ENCODE results near the gene AATF. TPM values are rescaled to one million over a fixed set of nuclear protein-coding genes. Genes with fewer than 3 reads are reported as not detected.

The AATF gene
- total RNA-seq, 1 donor from 2014 or later, result 86.1 TPM

DNA sequence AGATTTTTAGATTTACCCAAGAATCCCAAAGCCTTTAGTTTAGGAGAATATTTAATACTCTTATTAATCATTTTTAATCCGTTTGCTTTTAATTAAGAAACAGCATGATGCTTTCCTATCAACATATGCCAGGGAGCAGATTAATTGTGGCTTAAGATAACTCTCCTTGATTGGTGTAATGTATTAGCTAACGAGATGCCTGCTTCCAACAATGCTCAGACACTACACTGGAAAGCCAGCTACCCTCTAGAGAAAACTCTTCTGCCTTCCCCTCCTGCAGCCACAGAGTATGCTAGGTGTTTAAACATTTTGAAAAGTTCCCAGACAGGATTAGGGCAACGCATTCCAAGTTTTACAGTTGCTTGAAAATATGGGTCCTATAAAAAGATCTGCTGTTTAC, 142.2 kb downstream of the AATF start:
- Mint-ChIP-seq H3K36me3 (ENCODE audit: low read depth) (peaks cover 56% of the 10 kb centered on the region), H3K27me3 (no peaks in the 10 kb centered on the region), H3K4me1 (peaks cover 11% of the 10 kb centered on the region), H3K4me3 (no peak overlapping the region), H3K9me3 (no peaks in the 10 kb centered on the region), H3K27ac (no peak overlapping the region)
- POLR2A ChIA-PET, result no interaction called here
- intact Hi-C loops (cut with micrococcal nuclease), result no loop called here
- CTCF ChIA-PET, result no interaction called here
- TF ChIP-seq, protein P1, sequence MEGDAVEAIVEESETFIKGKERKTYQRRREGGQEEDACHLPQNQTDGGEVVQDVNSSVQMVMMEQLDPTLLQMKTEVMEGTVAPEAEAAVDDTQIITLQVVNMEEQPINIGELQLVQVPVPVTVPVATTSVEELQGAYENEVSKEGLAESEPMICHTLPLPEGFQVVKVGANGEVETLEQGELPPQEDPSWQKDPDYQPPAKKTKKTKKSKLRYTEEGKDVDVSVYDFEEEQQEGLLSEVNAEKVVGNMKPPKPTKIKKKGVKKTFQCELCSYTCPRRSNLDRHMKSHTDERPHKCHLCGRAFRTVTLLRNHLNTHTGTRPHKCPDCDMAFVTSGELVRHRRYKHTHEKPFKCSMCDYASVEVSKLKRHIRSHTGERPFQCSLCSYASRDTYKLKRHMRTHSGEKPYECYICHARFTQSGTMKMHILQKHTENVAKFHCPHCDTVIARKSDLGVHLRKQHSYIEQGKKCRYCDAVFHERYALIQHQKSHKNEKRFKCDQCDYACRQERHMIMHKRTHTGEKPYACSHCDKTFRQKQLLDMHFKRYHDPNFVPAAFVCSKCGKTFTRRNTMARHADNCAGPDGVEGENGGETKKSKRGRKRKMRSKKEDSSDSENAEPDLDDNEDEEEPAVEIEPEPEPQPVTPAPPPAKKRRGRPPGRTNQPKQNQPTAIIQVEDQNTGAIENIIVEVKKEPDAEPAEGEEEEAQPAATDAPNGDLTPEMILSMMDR (IDR thresholded peaks at IDR 0.05), result no peak
- no peak for ATAC-seq (ENCODE audit: low read depth)
- no peak for DNase-seq

DNA sequence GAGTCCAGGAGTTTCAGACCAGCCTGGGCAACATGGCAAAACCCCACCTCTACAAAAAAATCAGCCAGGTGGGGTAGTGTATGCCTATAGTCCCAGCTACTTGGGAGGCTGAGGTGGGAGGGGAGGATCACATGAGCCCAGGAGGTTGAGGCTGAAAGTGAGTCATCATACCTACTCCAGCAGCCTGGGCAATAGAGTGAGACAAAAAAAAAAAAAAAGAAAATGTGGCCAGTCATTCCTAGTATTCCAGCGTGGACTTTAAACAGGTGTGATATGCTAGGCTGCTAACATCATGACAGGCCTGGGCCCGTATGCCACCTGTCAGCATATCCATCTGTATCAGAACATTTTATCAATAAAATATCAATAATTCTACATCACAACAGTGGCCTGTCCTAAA, 143.3 kb downstream of the AATF start:
- TF ChIP-seq, protein P1 (IDR thresholded peaks at IDR 0.05), result no peak
- intact Hi-C loops (cut with micrococcal nuclease), result no loop called here
- CTCF ChIA-PET, result no interaction called here
- POLR2A ChIA-PET, result no interaction called here
- Mint-ChIP-seq H3K4me1 (peaks cover 11% of the 10 kb centered on the region), H3K4me3 (no peak overlapping the region), H3K36me3 (ENCODE audit: low read depth) (peaks cover 60% of the 10 kb centered on the region), H3K27ac (no peak overlapping the region), H3K27me3 (no peaks in the 10 kb centered on the region), H3K9me3 (no peaks in the 10 kb centered on the region)
- no peak for DNase-seq
- no peak for ATAC-seq (ENCODE audit: low read depth)

DNA sequence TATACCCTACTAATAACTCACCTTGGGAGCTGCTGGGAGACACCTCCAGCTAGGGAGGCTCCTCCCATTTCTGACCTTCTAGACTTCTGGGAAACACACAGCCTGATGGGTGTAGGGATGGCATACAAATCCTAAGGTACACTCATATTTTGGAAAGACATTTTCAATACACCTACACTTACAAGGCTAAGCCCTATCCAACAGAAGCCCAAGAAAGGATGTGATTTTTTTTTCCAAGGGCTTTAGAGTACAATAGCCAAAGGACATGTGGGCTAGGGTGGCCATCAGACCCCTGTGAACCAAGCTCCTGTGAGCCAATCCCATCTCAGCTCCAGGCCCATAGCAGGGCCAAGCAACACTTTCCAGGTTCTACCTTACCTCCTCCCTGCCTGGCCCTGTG, 143.9 kb downstream of the AATF start:
- DNase-seq, result no peak
- Mint-ChIP-seq H3K4me1 (peaks cover 11% of the 10 kb centered on the region), H3K4me3 (no peak overlapping the region), H3K27ac (no peak overlapping the region), H3K36me3 (ENCODE audit: low read depth) (peaks cover 61% of the 10 kb centered on the region), H3K9me3 (no peaks in the 10 kb centered on the region), H3K27me3 (no peaks in the 10 kb centered on the region)
- no peak for ATAC-seq (ENCODE audit: low read depth)
- CTCF ChIA-PET, result no interaction called here
- TF ChIP-seq, protein P1 (IDR thresholded peaks at IDR 0.05), result no peak
- intact Hi-C loops (cut with micrococcal nuclease), result no loop called here
- POLR2A ChIA-PET, result no interaction called here

DNA sequence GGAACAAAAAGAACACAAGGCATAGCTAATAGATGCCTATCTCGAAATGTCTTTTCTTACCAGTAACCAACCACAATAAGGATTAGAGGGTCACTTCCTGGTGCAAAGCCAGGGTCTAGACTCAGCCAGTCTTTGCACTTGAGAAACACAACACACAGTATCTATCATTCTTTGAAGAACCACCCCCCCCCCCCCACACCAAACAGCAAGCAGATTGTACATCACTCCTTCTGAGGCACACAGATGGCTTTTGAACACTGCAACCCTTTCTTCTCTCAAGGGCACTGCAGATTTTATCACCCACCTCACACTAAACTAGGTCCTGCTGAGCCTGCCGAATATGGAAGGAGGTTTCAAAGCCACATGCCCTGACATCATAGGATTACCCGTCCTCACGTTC, 145.6 kb downstream of the AATF start:
- TF ChIP-seq, protein P1 (IDR thresholded peaks at IDR 0.05), result no peak
- no peak overlapping the region for H3K27ac Mint-ChIP-seq
- peaks cover 11% of the 10 kb centered on the region for H3K4me1 Mint-ChIP-seq
- peaks cover 54% of the 10 kb centered on the region for H3K36me3 Mint-ChIP-seq (ENCODE audit: low read depth)
- ChIA-PET POLR2A (no interaction called here), CTCF (no interaction called here)
- intact Hi-C loops (cut with micrococcal nuclease), result no loop called here
- no peak for ATAC-seq (ENCODE audit: low read depth)
- H3K9me3 Mint-ChIP-seq, result no peaks in the 10 kb centered on the region
- no peaks in the 10 kb centered on the region for H3K27me3 Mint-ChIP-seq
- DNase-seq, result no peak
- no peak overlapping the region for H3K4me3 Mint-ChIP-seq

DNA sequence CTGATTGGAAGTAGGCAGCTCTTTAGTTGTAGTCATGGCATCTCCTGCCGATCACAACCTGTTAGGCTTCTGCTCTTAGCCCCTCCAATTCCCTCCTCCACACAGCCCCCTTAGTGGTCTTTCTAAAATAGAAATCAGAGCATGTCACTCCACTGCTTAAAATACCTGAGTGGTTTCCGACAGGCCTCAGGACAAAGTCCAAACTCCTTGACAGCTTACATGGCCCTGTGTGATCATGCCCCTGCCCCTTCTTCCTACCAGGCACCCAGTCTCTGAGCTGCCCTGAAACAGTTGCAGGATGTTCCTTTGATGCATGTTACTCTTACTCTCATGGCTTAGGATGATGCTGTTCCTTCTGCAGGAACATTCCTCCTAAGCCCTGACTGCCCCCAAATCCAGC, 147.3 kb downstream of the AATF start:
- Mint-ChIP-seq H3K27me3 (no peaks in the 10 kb centered on the region), H3K27ac (no peak overlapping the region), H3K4me1 (peaks cover 2% of the 10 kb centered on the region), H3K4me3 (no peak overlapping the region), H3K36me3 (ENCODE audit: low read depth) (peaks cover 55% of the 10 kb centered on the region), H3K9me3 (no peaks in the 10 kb centered on the region)
- DNase-seq (no peak), ATAC-seq (ENCODE audit: low read depth) (no peak)
- CTCF ChIA-PET, result no interaction called here
- intact Hi-C loops (cut with micrococcal nuclease), result no loop called here
- TF ChIP-seq, protein P1 (IDR thresholded peaks at IDR 0.05), result no peak
- POLR2A ChIA-PET, result no interaction called here
